ENCODE measurements around the gene TBC1D22A. TPM values are rescaled to one million over a fixed set of nuclear protein-coding genes. Genes with fewer than 3 reads are reported as not detected.

Gene TBC1D22A
- total RNA-seq, 2 donors from 2014 or later: 11.5 to 15.4 TPM

DNA sequence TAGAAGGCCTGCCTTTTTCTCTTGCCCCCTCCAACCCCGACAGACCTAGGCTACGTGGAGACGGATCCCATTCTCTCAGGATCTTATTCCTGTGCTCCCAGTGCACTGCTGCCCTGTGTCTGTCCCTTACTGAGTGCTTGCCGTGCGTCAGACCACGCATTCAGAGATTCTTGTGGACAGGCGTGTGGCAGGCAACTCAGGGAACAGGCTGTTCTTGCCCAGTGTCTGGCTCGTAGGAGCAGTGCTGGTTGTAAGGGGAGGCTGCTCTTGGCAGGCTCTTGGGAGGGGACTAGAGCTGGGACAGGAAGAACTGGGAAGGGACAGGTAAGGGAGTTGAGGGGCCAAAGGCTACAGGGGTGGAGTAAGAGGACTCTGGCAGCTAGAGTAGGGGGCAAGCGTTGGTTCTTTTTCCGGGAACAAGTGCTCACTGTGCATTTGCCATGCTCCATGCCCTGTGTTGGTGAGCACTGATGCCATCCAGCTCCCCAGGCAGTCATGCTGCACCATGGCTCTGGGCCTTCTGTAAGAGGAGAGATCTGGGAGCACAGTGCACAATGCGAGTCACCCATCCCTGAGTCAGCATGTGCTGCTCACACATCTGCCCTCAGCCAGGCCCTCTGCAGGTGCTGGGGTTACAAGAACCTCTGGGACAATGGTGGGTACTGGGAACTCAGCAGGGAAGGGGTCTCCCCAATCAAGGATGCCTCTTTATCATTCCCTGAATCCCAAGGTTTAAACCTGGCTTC, 119.1 kb downstream of the TBC1D22A start:
- no peaks in the 10 kb centered on the region for H3K27me3 ChIP-seq
- TF ChIP-seq, protein P1, sequence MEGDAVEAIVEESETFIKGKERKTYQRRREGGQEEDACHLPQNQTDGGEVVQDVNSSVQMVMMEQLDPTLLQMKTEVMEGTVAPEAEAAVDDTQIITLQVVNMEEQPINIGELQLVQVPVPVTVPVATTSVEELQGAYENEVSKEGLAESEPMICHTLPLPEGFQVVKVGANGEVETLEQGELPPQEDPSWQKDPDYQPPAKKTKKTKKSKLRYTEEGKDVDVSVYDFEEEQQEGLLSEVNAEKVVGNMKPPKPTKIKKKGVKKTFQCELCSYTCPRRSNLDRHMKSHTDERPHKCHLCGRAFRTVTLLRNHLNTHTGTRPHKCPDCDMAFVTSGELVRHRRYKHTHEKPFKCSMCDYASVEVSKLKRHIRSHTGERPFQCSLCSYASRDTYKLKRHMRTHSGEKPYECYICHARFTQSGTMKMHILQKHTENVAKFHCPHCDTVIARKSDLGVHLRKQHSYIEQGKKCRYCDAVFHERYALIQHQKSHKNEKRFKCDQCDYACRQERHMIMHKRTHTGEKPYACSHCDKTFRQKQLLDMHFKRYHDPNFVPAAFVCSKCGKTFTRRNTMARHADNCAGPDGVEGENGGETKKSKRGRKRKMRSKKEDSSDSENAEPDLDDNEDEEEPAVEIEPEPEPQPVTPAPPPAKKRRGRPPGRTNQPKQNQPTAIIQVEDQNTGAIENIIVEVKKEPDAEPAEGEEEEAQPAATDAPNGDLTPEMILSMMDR (IDR thresholded peaks at IDR 0.05): no peak
- no peak for DNase-seq (ENCODE audit: low spot score)
- H3K36me3 ChIP-seq: no peaks in the 10 kb centered on the region
- peak overlapping the region; percentile 61 to 68 for H3K27ac ChIP-seq
- peaks cover 0 to 17% of the 10 kb centered on the region in 2 donors for H3K4me1 ChIP-seq
- H3K9me3 ChIP-seq: no peaks in the 10 kb centered on the region
- no peak overlapping the region for H3K4me3 ChIP-seq

DNA sequence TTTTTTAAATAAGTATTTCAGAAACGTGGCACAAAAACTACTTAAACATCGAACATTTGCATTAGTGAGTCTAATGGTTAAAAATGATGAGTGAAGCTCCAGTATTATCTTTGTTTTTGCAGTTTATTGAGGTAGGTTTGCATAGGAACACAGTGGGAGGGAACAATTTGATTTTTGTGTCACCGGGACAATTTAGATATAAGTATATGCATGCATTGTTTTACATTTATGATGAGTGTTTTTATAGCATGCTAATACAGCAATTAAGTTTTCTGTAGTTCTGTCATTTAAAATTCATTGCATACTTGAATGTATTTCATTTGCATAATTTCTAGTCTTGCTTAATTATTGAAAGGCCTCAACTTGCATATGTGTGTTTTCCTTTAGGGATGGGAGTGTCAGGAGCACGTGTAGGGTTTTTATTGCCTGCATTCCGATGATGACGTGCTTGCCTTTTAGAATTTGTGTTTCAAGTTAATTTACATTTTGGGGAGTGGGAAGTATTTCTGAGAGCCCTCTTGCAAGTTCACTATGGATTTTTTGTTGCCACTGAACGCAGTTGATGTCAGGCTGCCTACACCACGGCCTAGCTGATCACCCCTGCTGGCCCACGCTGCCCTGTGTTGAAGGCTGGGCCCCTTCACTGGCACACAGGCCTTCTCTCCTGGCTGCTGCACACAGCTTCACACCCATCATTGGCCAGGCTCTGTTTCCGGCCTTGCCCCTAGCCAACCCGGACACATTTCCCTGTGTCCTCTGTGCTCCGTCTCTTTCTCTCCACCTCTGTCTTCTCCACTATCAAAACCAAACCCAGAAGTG, 120.9 kb downstream of the TBC1D22A start:
- H3K27me3 ChIP-seq: no peaks in the 10 kb centered on the region
- H3K36me3 ChIP-seq: no peaks in the 10 kb centered on the region
- DNase-seq (ENCODE audit: low spot score): no peak

DNA sequence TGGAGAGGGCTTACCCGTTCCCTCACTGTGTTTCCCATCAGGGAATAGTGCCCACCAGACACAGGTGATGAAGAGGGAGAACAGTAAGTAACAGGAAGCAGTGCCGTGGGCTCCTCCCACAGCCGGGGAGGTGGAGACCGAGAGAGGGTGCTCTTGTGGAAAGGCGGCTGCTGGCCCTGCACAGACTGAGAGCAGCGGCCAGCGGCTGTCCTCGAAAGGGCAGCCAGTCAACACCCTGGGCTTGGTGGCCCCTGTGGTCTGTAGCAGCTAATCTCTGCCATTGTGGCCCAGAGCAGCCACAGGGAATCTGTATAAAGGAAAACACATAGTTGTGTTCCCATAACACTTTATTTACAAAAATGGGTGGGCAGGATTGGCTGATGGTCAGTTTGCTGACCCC, 121.9 kb downstream of the TBC1D22A start:
- Histone ChIP-seq H3K27me3 (no peaks in the 10 kb centered on the region), H3K9me3 (no peaks in the 10 kb centered on the region), H3K27ac (no peak overlapping the region), H3K36me3 (no peaks in the 10 kb centered on the region), H3K4me3 (no peak overlapping the region), H3K4me1 (peaks cover 0 to 17% of the 10 kb centered on the region in 2 donors)
- no peak for DNase-seq (ENCODE audit: low spot score)
- TF ChIP-seq, protein P1 (IDR thresholded peaks at IDR 0.05): no peak

More for the DNA sequence above, 120.9 kb downstream of the TBC1D22A start:
- TF ChIP-seq, protein P1 (IDR thresholded peaks at IDR 0.05): no peak
- H3K4me3 ChIP-seq: no peak overlapping the region
- no peak overlapping the region for H3K27ac ChIP-seq
- H3K9me3 ChIP-seq: no peaks in the 10 kb centered on the region
- H3K4me1 ChIP-seq: peaks cover 0 to 17% of the 10 kb centered on the region in 2 donors

DNA sequence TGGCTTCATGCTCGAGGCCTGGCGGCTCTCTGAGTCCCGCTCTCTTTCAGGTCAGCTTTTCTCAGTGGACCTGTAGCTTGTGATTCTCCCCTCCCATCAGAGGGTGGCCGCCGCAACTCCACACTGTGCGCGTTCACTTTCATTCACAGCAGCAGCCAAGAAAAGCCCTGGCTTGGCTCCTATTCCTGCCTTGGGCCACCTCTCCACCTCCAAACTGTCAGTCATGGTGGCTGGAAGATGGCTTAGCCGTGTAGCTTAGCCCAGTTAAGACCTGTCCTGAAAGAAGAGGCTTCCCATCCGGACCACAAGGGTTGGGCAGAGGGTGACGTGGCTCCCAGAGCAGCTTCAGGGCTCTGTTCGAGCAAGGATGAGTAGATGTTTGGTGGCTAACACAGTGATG, 125.5 kb downstream of the TBC1D22A start:
- peak; percentile 9 for DNase-seq (ENCODE audit: low spot score)
- Histone ChIP-seq H3K4me1 (no peaks in the 10 kb centered on the region), H3K9me3 (no peaks in the 10 kb centered on the region), H3K4me3 (no peak overlapping the region), H3K36me3 (no peaks in the 10 kb centered on the region), H3K27me3 (no peaks in the 10 kb centered on the region), H3K27ac (no peak overlapping the region)
- TF ChIP-seq, protein P1 (IDR thresholded peaks at IDR 0.05): no peak

DNA sequence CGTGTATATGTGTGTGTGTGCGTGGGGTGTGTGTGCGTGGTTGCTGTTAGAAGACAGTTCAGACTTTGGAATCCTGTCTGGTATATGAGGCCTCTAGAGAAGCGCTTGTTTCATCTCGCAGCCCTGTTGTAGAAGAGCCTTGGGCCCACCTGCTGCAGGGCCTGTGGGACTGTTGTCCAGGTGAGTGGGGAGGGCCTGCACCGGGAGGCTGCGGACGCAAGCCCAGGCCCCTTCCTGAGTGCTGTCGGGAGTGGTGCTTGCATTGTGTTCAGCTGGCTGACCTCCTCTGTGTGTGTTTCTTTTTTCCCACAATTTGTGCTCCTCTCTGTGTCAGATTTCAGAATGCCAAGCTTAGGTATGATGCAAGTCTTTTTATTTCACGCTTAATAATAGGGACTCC, 128.4 kb downstream of the TBC1D22A start:
- TF ChIP-seq, protein P1 (IDR thresholded peaks at IDR 0.05): no peak
- Histone ChIP-seq H3K27ac (no peak overlapping the region), H3K4me1 (peaks cover 0 to 25% of the 10 kb centered on the region in 2 donors), H3K9me3 (no peaks in the 10 kb centered on the region), H3K27me3 (no peaks in the 10 kb centered on the region), H3K36me3 (no peaks in the 10 kb centered on the region), H3K4me3 (no peak overlapping the region)
- no peak for DNase-seq (ENCODE audit: low spot score)

Data from right atrium auricular region (tissue), 2 donors.